ENCODE results near the gene IFI44.

The IFI44 gene, protein sequence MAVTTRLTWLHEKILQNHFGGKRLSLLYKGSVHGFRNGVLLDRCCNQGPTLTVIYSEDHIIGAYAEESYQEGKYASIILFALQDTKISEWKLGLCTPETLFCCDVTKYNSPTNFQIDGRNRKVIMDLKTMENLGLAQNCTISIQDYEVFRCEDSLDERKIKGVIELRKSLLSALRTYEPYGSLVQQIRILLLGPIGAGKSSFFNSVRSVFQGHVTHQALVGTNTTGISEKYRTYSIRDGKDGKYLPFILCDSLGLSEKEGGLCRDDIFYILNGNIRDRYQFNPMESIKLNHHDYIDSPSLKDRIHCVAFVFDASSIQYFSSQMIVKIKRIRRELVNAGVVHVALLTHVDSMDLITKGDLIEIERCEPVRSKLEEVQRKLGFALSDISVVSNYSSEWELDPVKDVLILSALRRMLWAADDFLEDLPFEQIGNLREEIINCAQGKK

DNA sequence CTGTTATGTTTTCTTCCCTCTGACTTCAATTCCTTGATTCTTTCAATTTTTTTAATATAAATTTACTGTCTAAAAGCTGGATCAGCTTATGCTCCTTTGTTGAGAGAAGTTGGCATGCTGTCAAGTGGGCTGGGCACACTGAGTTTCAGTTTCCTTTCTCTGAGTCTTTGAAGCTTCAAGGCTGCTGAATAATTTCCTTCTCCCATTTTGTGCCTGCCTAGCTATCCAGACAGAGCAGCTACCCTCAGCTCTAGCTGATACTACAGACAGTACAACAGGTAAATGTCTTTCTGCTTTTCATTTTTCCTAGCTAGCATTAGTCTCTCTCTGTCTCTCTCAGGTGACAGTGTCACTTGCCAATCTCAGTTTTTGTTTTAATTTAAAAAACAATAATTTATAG lies at the start of gene IFI44:
TSS of gene IFI44 (plus strand) at position 204 of the 400 bp plus-strand sequence. CDS start 365 bp downstream, outside the sequence.
- DNase-seq: peak; percentile 78

DNA sequence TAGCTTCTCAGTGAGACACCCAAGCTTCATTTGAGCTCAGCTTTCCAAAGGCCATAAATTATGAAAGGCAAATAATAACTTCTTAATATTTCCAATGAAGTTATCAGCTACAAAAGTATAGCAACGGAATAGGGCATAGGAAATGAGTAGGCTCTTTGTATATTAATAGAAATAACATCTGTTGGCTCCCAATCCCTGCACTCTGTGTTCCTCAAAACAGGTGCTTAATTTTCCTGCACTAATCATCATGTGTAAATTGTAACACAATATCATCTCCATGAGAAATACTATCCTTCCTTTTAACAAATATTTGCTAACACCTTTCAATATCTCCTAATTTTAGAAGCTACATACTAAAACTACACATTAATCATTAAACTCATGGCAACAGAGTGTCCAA lies 48.6 kb upstream of the IFI44 start:
- DNase-seq: no peak

DNA sequence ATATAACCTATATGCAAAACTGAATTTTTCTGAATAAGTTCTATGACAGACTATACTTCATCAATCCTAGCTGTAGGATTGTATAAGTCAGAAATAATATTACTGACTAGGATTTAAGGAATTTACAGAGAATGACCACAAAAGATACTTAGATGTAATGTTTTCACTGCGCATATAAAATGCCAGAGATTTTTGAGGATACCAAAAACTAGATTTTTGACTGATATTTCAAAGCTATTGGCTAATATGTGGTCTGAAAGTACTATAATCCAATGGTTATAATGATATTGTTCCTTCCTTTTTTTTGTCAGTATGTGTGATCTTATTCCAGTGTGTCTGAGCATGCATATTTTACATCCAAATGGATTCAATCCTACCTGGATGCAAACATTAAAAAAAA lies 46.4 kb upstream of the IFI44 start:
- DNase-seq: no peak

DNA sequence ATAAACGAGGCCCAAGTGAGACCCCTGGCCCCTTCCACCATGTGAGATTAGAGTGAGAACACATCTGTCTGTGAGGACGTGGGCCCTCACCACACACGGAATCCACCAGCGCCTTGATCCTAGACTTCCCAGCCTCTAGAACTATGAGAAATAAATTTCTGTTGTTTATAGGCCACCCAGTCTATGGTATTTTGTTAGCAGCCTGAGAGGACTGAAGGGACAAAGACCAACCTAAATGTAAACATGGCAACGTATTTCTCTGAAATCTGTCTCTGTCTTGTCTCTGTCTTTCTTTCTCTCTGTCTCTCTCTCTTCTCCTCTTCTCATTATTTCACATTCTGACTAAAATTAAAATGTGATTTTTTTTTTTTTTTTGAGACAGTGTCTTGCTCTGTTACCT lies 45.0 kb upstream of the IFI44 start:
- DNase-seq: no peak

DNA sequence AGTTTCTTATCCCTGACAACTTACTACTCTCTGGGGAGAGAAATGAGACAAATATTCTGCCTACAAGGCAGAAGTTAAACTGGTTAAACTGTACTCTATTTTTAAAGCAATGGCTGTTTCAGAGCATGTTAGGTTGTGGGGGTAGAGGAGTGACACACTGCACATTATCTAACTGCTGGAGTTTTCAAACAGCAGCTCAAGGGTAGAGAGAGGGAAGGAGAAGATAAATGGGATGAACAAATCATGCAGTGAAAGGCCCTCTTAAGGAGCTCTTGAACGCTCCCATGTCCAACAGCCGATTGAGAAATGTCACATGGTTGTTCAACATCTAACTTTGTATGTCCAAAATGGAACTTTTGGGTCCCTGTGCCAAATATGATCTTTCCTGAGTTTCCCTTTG lies 43.4 kb upstream of the IFI44 start:
- DNase-seq: no peak

DNA sequence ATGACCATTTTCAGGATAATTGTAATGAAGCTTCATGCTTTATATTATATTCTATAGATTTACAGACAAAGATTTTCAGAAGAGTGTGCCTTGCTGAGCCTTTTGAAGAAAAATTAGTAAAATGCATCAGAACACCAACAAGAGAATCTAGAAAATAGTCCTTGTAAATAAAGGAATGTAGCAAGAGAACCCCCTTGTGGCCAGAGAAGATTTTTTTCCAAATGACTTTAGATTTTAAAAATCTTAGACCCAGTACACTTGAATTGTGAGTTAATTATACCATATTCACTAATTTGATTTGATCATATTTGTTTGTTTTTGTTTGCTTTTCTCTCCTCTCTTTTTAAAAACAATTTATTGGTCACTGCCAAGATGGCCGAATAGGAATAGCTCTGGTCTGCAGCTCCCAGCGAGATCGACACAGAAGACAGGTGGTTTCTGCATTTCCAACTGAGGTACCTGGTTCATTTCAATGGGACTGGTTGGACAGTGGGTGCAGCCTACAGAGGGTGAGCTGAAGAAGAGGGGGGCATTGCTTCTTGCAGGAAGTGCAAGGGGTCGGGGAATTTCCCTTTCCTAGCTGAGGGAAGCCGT lies 42.2 kb upstream of the IFI44 start:
- DNase-seq: no peak

DNA sequence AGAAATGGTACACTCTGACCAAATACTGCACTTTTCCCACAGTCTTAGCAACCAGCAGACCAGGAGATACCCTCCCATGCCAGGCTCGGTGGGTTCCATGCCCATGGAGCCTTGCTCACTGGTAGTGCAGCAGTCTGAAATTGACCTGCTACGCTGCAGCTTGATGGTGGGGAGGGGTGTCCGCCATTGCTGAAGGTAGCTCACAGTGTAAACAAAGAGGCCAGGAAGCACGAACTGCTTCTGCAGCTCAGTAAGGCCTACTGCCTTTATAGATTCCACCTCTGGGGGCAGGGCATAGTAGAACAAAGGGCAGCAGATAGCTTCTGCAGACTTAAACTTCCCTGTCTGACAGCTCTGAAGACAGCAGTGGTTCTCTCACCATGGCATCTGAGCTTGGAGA lies 41.7 kb upstream of the IFI44 start:
- DNase-seq: no peak

DNA sequence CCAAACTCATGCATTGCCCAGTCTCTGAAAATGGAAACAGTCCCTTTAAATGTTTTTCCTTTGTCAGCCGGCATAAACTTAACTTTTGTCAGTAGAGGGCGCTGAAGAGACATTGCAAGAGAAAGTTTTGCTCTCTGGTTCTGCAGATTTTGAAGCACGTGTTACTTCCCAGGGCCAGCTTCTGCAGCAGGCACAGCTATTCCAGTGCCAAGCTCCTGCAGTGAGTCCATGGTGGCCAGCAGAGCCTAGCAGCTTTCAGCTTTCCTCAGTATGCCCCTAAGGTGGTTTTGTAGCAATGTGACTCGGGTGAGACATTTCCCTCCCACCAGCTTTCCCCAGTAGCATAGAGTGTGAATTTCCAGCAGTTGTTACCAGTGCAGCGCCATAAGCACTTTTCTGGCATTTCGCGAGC lies 32.0 kb upstream of the IFI44 start:
- DNase-seq: peak; percentile 54

DNA sequence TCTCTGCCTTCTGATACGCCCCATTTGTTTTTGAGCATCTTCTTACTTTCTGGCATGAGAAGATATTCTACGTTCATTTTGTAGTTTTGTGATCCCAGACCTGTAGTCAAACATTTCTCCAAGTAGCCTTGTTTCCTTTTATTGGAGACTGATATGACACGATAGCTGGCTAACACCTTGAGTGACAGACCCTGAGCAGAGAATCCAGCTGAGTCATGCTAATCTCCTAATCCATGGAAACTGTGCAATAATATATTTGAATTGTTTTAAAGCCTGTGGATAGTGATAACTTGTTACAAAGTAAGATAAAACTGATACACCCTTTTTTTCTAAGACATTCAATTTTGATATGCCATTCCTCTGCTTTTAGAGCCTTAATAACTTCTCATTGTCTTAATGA lies 30.6 kb upstream of the IFI44 start:
- no peak for DNase-seq

DNA sequence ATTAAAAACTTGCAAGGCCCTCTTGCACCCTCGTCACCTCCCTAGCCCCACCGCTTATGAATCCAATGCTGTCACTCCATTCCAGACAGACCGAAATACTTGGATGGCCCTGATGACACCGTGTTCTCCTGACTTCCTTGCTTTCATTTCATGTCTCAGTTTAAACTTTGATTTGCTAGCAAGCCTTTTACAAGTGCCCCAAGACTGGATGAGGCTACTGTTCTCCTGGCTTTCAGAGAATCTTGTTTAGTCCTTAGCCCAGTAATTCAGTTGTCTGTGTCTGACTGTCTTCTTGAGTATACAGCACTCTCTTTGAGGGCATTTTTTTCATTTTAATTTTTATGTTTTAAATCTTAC lies 30.2 kb upstream of the IFI44 start:
- DNase-seq: no peak

DNA sequence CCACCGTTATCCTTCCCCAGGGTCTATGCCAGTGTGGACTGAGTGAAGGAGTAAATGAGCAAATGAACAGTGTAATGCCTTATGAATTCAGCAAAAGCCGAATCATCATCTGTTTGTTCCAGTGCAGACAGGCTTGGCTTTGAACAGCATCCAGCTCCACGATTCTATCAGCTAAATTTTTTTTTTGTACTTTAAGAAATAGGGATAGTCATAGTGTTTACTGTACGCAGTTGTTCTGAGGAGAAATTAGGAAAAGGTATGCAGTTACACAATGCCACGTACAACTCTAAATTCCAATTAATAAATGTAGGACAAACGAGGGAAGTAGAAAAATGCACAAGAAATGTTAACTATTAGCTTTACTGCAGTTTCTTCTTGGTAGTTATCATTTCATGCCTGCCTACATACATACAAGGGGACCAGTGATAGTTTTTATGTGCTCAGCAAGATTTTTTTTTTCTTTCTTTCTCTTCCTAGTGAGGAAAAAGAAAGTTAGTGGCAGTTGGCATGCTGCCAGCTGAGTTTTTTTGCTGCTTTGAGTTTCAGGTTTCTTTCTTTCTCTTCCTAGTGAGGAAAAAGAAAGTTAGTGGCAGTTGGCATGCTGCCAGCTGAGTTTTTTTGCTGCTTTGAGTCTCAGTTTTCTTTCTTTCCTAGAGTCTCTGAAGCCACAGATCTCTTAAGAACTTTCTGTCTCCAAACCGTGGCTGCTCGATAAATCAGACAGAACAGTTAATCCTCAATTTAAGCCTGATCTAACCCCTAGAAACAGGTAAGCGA lies 29.6 kb upstream of the IFI44 start, which contains the start of gene IFI44L:
TSS of gene IFI44L (plus strand) at position 646 of the 777 bp plus-strand sequence. CDS start 7,468 bp downstream, outside the sequence.
- DNase-seq: peak; percentile 69

DNA sequence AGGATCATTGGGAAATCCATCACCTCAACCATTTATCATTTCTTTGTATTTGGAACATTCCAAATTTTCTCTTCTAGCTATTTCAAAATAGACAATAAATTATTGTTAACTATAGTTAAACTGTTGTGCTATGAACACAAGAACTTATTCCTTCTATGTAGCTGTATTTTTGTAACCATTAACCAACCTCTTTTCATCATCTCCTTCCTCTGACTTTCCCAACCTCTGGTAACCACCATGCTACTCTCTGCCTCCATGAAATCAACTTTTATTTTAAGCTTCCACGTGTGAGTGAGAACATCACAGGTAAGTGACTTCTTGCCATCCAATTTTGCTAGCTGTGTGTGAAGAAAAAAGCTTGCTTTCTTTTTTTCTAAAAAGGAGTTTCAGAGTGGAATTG lies 29.0 kb upstream of the IFI44 start:
- no peak for DNase-seq

DNA sequence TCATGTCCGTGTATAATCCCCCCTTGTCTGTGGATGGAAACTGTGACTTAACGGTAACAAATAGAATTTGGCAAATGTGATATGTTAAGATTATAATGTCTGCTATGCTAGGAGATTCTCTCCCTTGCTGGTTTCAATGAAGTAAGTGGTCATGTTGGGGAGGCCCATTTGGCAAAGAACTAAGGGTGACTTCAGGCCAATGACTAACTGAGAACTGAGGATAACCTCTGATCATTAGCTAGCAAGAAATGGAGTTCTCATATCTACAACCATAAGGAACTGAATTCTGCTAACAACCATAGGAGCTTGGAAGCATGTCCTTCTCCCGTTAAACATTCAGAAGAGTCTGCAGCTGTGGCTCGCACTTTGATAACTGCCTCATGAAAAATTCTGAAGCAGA lies 27.1 kb upstream of the IFI44 start:
- no peak for DNase-seq

DNA sequence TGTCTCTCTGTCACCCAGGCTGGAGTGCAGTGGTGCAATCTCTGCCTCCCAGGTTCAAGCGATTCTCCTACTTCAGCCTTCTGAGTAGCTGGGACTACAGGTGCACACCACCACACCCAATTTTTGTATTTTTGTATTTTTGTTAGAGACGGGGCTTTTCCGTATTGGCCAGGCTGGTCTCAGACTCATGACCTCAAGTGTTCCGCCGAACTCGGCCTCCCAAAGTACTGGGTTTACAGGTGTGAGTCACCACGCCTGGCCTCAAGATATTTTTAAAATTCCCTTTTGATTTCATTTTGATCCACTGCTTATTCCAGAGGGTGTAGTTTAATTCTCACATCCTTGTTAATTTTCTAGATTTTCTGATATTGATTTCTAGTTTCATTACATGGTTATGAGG lies 25.6 kb upstream of the IFI44 start:
- no peak for DNase-seq

DNA sequence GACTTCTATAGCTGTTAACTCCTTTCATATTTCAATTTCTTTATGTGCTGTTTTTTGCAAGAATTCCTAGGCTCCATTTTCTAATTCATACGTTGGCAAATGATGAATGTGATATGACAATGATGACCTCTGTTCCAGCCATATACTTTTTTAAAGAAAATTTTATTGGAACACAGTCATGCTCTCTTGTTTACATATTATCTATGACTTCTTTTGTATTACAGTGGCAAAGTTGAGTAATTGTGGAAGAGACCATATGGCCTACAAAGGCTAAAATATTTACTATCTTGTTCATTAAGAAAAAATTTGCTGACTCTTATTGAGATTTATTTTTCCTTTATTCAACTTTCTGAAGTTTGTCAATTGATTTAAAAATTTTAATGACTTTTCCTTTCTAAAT lies 22.3 kb upstream of the IFI44 start:
- no peak for DNase-seq

DNA sequence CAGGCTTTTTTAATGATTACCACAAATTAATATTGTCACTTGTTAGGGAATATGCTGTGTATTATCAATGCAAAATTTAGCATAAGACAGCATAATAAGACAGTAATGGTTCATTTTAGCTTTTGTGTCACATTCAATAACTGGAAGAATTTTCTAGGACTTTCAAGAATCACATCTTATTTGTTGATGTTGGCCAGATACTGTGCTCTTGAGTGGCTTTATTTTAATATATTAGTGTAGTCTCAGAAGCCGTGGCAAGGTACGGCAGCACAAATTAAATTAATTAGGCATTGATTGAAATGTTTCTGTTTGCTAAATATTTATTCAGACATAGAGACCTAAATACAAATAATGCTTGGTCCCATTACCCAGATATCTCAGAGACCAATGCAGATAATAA lies 19.0 kb upstream of the IFI44 start:
- no peak for DNase-seq

DNA sequence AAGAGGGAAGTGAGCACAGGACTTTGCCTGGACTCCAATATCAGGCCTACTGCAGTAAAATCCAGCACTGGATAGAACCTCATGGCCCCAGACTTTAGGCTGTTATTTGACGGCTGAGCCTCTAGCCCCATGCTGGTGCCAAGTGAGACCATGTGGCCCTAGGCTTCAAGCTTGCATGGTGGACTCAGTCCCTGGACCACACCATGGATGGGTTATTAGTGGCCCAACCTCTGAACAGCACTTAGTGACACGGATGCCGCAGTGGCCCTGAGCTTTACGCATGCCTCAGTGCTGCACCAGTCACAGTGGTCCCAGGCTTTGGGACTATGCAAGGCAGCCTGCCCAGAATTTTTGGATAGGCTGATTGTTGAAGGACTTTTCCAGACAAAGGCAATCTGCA lies 16.4 kb upstream of the IFI44 start:
- DNase-seq: no peak

DNA sequence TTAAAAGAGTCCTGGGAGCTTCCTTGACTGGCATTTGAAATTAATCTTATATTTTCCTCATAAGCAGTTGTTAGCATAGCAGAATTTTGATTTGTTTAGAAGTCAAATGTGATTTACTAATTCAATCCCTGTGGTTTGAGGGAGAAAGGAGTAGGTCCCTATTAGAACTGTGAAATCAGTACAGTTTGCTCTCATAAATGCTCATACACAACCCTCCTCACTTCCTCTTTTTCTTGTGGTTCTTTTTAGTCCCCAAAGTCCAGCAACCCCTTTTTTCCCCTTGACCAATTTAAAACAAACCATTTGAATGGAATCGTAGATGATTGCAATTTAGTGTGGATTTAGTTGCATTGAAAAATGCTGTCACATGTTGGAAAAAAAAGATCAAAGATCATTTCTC lies 9.2 kb upstream of the IFI44 start:
- DNase-seq: no peak

DNA sequence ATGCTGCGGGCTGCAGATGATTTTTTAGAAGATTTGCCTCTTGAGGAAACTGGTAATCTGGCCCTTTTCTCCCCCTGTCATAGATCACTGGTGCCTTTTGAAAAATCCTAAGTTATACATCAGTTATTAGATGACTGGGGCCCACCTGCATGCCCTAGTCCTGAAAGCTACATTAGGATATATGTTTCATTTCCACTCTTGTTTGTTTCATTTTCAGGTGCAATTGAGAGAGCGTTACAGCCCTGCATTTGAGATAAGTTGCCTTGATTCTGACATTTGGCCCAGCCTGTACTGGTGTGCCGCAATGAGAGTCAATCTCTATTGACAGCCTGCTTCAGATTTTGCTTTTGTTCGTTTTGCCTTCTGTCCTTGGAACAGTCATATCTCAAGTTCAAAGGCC lies 8.1 kb upstream of the IFI44 start:
- no peak for DNase-seq

DNA sequence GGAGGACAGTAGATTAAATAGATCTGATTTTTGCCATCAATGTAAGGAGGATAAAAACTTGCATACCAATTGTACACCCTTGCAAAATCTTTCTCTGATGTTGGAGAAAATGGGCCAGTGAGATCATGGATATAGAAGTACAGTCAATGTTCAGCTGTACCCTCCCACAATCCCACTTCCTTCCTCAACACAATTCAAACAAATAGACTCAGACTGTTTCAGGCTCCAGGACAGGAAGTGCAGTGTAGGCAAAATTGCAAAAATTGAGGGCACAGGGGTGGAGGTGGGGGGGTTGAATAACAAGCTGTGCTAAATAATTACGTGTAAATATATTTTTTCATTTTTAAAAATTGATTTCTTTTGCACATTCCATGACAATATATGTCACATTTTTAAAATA lies 3.9 kb upstream of the IFI44 start:
- no peak for DNase-seq

DNA sequence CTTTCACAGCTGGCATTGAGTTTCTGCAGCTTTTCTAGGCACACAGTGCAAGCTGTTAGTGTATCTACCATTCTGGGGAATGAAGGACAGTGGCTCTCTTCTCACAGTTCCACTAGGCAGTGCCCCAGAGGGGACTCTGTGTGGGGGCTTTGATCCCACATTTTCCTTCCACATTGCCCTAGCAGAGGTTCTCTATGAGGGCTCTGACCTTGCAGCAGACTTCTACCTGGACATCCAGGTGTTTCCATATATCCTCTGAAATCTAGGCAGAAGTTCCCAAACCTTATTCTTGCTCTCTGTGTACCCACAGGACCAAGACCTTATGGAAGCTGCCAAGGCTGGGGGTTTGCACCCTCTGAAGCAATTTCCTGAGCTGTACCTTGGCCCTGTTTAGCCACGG lies 2.4 kb upstream of the IFI44 start:
- no peak for DNase-seq

DNA sequence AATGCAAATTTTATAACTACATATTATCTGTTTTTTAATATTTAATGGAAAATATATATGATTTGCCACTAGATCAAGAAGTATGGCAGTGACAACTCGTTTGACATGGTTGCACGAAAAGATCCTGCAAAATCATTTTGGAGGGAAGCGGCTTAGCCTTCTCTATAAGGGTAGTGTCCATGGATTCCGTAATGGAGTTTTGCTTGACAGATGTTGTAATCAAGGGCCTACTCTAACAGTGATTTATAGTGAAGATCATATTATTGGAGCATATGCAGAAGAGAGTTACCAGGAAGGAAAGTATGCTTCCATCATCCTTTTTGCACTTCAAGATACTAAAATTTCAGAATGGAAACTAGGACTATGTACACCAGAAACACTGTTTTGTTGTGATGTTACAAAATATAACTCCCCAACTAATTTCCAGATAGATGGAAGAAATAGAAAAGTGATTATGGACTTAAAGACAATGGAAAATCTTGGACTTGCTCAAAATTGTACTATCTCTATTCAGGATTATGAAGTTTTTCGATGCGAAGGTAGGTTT lies 556 bp downstream of the IFI44 start:
- no peak for DNase-seq

DNA sequence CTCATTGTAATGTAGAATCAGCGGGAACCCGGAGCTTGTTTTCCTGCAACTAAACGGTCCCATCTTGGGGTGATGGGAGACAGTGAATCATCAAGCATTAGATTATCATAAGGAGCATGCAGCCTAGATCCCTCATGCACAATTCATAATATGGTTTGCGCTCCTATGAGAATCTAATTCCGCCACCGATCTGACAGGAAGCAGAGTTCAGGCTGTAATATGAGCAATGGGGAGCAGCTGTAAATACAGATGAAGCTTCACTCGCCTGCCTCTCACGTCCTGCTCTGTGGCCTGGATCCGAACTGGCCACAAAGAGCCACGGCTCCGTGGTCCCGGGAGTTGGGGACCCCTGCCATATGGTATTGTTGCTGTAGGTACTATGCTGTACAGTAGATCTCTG lies 1.6 kb downstream of the IFI44 start:
- peak; percentile 9 for DNase-seq

Data from activated CD4-positive, alpha-beta T cell treated with anti-CD3 and anti-CD28 coated beads for 48 hours (primary cell).